GM18873 (cell line): ENCODE data around the gene ZBTB33.

Source experiments
- ATAC-seq: cut with Tn5 transposase; IDR thresholded peaks from one replicate; pipeline ENCODE4 v1.9.1; 2021; ENCODE audit warnings: mild to moderate bottlenecking, moderate library complexity, moderate number of reproducible peaks; ENCODE audit not compliant: unreplicated experiment, low FRiP score

Gene ZBTB33, protein sequence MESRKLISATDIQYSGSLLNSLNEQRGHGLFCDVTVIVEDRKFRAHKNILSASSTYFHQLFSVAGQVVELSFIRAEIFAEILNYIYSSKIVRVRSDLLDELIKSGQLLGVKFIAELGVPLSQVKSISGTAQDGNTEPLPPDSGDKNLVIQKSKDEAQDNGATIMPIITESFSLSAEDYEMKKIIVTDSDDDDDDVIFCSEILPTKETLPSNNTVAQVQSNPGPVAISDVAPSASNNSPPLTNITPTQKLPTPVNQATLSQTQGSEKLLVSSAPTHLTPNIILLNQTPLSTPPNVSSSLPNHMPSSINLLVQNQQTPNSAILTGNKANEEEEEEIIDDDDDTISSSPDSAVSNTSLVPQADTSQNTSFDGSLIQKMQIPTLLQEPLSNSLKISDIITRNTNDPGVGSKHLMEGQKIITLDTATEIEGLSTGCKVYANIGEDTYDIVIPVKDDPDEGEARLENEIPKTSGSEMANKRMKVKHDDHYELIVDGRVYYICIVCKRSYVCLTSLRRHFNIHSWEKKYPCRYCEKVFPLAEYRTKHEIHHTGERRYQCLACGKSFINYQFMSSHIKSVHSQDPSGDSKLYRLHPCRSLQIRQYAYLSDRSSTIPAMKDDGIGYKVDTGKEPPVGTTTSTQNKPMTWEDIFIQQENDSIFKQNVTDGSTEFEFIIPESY

DNA sequence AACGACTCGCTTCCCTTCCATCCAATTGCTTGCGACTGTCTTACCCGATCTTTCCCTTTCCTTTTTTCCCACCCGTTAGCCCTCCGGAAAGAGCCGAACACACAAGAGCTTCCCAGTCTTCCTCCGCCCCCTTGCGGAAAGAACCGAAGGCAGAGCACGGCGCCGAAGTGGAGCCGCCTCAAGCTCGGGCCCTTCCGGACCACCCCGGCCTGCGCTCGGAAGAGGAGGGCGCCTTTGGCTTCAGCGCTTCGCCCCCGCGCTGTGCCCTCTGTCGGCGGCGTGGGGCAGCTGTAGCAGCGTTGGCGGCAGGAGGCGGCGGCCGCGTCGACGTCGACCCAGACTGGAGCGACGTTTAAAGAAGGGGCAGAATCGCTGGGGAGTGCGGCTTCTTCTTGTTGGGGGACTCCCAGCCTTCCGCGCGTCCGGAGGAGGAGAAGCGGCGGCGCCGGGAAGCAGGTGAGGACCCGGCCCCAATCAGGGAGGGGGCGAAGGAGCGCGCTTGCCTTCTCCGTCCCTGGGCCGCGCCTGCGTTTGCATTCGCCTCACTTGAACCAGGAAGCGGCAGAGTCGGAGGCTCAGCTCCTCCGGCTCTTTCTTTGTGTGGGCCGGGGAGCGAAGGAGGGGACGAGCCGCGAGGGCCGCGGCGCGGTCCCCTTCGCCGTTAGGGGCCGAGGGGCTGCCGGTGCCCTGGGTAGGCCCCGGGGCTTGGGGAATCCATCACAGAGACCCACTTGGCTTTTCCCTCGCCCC is at the start of gene ZBTB33:
Gene ZBTB33, plus strand, starts transcription at position 291 of the 750 bp plus-strand sequence. CDS start 2,604 bp downstream, outside the sequence.
- ATAC-seq, result peak; percentile 92

DNA sequence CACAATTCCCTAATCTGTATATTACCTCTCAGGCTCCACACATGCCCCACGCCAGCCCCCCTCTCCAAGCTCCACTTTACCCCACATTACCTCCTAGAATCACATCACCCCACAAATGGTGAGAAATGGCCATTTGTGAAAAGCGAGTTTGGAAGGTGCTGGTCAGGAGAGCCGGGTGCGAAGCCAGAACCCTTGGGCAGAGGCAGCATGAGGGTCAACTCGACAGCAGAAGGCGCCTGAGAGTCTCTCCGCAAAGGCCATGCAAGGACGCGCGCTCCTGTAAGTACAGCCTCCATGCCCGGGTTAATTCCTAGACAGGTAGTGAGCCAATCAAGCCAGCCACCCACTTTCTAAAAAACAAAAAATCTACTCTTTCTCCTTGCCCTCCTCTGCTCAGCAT is 49.8 kb upstream of the ZBTB33 start:
- no peak for ATAC-seq

DNA sequence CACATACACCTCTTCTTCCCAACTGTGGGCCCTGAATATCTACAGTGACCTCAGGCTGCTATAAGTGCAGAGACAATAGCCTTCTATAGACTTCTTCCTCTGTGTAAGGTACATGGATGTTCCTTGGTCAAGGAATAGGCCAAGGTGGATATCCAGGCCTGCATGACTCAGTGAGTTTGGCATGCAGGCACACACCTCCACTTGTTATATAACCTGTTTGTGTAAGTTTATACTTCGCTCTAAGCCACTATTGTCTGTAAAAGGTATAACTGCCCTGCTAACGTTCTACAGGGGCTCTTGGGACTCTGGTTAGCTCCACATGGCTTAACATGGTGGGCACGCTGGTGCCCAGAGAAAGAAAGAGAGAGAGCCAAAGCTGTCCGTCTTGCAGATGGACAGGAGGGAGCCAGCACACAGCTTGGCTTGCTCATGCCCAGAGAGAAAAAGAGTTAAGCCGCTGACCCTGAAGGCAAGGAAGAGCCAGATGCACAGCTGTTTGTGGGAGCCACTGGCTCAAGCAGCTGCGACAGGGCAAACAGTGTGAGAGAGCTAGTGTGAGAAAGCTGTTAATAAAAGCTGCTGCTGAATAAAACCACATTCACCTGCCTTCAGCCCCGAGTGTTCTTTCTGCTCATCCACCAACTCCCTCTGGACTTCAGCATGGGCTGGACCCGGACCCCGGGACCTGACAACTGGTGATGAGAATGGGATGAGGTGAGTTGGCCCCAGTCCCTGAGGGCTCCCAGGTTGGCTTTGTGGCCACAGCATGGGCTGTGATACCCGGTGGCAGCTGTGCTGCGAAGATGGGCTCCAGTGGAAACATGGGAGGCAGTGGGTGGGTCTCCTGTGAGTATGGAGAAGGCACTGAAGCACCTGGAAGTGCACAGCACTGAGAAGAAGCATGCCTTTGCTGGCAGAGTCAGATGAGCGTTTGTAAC is 44.5 kb upstream of the ZBTB33 start:
- no peak for ATAC-seq

DNA sequence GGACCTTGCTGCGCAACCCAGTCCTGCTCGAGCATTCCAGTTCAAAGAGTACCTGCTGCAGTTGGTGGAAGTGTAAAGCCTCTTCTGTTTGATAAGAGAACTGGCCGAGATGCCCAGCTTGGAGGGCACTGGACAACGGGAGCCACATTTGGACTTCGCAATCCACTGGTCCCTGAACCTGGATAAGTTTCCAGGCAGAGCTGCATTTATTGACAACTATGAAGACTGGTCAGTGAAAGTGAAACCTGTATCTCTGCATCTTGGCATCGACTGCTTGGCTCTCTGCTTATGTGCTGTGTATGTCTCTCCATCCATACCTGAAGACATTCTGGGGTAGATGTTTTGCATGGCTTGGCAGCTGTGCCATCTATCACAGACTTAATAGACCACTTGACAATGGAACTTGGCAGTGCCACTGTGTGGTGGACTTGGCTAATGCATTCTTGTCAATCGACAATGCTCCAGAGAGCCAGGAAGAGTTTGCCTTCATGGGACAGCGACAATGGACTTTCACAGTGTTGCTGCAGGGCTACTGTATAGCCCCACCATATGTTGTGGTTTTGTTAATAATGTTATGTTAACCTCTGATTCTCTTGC is 43.5 kb upstream of the ZBTB33 start:
- no peak for ATAC-seq

DNA sequence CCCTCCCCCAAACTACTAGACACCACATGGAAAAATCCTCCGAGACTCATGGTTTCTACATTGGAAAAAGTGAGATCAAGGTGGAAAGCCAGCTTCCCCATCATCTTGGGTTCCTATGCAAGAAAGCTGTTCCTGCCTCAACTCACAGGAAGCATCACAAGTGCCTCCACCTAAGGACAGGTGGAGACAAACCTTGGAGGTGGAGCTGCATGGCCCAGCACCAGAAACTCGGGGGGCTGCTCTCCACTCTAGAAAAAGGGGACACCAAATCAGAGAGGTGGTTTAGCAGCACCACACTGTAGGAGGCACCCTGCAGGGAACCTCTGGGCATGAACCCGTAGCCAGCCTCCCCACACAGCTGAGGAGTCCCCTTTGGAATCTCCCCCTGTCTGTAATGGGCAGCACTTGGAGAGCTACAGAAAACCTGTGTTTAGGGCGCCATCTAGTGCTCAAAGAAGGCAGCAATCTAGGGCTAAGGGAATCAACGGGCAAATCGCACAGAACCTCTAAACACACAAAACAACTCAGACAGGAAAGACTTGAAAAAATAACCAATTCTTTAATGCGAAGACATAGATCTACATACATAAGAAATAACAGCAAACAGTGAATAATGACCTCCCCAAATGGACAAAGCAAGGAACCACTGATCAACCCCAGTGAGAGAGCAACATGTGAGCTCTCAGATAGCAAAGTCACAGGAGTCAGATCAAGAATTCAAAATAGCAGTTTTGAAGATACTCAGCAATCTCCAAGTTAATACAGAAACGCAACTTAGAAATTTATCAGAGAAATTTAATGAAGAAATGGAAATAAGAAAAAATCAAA is 37.0 kb upstream of the ZBTB33 start:
- ATAC-seq, result no peak

DNA sequence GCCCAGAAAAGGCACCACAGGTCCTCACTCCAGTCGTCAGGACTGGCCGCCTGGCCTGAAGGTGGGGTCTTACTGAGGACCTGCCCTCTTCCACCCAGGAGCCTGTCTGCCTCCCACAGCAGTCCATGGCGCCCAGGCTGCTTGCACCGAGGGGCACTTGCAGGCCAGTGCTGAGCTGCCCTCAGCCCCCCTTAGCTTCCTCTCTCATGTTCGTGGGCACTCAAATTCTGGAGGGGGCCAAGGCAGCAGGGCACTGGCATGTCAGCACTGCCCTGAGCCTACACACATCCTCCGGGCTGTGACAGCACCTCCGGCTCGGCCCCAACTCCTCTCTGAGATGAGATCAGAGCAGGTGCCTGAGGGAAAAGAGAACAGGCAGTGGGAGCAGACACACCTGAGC is 27.2 kb upstream of the ZBTB33 start:
- no peak for ATAC-seq

DNA sequence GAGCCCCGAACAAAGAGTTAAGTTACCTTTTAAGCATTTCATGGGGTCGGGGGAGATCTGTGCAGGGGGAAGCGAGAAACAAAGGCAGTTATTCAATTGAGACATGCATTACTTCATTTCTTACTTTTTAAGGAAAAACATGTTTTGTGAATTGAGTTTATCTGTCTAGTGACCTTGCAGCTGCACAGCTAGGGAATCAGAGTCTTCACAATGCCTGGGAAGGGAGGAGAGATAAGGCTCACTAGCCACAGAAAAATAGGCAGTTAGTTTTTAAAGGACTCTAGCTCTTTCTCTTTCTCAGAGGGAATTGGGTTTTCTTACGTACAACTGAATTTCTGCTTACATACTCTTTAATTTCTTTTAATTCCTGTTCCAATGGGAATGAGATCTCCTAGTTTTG is 26.2 kb upstream of the ZBTB33 start:
- no peak for ATAC-seq

DNA sequence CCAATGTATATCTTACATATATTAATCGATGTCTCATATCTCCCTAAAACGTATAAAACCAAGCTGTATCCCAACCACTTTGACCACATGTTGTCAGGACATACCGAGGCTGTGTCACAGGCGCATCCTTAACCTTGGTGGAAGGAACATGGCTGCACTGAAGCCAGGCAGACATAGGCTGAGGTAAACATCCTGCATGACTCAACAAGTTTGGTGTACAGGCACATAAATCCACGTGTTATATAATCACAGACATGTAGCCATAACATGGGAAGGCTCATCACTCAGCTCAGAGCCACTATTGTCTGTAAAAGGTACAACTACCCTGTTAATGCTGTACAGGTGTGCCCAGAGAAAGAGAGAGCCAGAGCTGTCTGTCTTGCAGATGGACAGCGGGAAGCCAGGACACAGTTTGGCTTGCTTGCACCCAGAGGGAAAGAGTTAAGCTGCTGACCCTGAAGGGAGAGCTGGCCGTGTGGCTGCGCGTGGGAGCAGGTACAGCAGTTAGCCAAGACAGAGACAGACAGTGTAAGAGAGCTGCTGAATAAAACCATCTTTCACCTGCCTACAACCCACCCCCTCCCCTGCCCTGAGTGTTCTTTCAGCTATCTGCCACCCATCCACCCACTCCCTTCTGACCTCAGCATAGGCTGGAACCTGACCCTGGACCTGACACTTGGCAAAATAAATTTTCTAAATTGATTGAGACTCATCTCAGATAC is 22.3 kb upstream of the ZBTB33 start:
- no peak for ATAC-seq

DNA sequence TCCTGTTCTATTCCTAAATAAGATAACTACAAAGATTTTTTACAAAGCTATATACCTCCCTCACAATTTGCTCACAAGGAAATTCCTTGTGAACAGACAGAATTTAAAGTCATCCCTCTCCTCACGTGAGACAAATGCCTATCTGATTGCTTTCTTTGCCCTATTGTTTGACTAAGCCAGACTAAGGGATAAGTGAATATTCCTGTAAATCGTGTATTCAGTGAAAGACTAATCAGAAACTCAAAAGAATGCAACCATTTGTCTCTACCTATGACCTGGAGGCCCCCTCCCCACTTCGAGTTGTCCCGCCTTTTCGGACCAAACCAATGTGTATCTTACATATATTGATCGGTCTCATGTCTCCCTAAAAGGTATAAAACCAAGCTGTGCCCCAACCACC is 15.3 kb upstream of the ZBTB33 start:
- no peak for ATAC-seq

DNA sequence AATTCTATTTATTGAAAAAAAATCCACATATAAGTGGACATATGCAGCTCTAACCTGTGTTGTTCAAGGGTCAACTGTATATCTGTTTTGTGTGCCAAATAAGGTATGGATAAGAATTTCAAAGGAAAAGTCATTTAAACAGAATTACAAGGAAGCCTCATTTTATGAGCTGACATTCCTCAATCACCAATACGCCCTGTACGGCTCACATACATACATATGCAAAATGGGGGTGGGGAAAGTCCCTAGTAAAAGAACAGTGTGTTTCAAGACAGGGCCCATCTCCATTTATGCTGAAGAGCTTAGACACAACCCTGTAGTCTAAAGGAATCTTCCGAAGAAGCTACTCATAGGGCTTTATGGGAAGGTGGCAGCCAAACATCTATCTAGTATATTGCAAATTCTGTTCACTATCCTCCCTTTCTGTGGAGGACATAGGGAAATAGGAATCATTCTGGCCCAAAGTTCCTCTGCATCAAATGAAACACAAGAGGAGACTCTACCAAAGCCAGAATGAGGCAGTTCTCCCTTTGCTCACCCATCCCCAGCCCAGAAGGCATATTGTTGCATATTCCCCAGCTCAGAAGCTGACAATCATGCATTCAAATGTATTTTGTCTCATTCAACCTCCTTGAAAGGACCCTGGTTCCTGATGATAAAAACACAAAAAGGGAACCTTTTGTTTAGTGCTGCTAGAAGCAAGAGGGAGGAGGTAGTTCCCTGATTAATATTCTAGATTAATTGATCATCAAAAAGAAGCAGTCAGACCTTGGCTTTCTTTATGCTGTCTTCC is 13.7 kb upstream of the ZBTB33 start:
- ATAC-seq, result no peak

DNA sequence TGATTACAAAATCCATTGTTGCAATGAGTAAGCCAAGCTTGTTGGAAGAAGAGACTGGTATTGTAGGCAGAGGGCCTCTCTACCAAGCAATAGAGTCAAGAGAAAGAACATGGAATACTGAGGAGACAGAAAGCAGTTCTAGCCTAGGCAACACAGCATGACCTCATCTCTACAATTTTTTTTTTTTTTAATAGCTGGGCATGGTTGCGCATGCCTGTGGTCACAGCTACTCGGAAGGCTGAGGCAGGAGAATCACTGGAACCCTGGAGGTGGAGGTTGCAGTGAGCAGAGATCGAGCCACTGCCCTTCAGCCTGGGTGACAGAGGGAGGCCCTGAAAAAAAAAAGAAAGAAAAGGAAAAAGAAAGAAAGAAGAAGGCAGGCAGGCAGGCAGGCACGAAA is 11.7 kb upstream of the ZBTB33 start:
- no peak for ATAC-seq

DNA sequence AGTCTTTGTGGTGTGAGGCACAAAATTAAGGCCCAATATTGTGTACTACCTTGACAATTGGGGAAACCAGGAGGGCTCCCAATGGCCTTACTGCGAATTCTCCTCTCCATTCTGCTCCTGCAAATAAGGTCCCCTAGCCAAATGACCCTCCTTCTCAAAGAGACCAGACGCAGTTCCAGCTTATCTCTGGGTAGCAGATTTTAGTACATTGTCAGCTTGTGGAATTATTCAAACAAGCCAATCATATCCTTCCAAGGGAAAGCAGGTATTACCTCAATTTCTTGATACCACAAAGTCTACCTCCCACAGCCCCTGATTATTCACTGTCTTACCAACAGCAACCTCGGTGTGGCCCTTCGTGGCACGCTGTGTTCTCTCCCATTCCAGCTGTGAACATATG is 7.8 kb upstream of the ZBTB33 start:
- no peak for ATAC-seq

DNA sequence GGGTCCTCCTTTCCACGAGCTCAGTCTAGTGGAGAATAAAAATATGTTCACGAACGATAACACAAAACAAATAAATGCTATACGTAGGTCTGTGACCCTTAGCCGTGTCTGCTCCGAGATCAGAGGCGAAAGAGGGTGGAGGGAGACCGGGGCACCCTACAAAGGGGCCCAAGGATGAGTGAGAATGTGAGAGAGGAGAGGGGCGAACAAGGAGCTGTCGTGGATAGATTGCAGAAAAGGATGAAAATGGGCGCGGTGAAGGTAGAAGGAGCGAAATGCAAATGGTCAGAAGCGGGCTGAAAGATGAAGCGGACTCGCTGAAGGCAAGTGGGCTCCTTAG is 6.2 kb upstream of the ZBTB33 start:
- no peak for ATAC-seq

DNA sequence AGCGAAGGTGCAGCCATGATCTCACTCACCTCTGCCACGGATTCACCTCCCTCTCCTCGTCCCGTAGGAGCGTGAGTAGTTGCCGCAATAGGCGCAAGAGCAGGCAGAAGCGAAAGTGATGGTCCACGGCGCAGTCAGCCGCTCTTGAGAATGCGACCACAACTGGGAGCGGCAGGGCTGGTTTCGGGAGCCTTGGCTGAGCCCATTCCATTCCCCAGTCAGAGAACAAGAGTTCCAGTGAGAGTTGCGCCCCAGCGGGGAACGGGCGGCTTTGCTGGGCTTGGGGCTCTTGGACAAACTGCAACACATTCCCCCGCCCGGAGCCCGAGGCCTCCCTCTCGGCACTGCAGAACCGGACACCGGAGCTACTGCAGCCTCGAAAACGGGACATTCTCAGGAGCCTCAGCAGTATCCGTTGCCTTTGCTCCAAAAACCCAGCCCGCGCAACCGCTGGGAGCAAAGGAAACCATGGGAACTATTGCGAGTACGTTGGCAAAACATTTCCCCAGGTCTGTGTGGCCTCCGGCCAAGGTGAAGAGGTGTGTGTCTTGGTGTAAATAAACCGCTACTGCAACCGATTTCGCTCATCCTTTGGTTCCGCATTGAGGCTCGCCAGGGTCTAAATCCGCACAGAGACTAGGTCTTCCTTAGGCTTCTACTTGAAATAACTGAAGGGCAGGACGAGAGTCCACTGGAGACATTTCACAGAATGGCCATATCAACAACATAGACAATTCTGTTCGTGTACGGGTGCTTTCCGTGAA is 5.7 kb upstream of the ZBTB33 start:
- peak; percentile 69 for ATAC-seq

DNA sequence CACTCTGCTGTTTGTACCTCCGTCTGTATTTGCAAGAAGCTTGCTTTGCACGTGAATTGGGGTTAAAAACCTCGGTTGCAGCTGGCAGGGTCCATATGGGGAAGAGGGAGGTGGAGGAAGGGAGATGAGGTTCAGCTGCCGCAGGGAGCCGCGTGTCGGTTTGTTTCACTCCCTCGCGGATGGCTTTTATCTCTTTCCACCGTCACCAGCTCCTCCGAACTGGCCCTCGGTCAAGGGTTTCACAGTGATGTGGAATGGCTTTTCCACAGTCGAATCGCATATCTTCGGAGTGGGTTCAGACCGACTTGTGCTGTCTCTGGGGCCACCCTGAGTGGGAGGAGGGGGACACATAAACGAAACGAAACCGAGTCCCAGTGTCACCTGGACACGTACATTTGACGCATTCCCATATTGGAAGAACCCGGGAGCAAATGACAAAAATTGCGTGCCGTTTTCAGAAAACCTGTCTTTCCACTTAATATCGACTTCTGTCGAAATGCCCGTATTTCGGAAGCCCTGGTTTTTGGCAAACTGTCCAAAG is 929 bp downstream of the ZBTB33 start:
- ATAC-seq, result no peak

DNA sequence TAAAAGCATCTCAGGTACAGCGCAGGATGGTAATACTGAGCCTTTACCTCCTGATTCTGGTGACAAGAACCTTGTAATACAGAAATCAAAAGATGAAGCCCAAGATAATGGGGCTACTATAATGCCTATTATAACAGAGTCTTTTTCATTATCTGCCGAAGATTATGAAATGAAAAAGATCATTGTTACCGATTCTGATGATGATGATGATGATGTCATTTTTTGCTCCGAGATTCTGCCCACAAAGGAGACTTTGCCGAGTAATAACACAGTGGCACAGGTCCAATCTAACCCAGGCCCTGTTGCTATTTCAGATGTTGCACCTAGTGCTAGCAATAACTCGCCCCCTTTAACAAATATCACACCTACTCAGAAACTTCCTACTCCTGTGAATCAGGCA is 3.2 kb downstream of the ZBTB33 start:
- ATAC-seq, result no peak

DNA sequence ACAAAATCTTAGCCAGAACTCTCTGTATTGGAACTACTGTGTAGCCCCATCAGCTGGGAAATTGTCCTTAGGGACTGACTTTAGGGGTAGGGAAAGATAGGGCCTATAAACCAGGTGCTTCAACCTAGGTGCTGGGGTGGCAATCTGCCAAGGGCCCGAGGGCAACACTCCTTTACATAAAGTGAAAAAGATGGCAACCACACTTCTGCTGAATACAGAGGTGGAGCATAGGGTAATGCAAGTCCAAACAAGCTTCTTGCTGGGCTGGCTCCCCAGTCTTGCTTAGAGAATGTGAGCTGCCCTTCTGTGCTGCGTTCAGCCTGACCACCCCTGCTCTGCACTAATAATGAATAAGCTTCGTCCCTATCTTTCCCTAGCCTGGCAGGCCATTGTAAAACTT is 9.8 kb downstream of the ZBTB33 start:
- no peak for ATAC-seq
